ENCODE results near the gene DLD. TPM values are rescaled to one million over a fixed set of nuclear protein-coding genes. Genes with fewer than 3 reads are reported as not detected.
"Not testable (repeated sequence)": the region's sequence is repeated elsewhere in the genome, so short reads cannot be mapped to it uniquely, and the experiment has no call there.

DLD gene
- total RNA-seq, 2 donors from 2014 or later = 75.3 to 112 TPM

- no peaks in the 10 kb centered on the region for H3K9me3 Mint-ChIP-seq
- peaks cover 5% of the 10 kb centered on the region for H3K4me1 Mint-ChIP-seq
- no peaks in the 10 kb centered on the region for H3K36me3 Mint-ChIP-seq (ENCODE audit: low read depth)
- H3K27me3 Mint-ChIP-seq = peaks cover 3% of the 10 kb centered on the region
- no peak for ATAC-seq (replicated peaks)
- no peak overlapping the region for H3K4me3 Mint-ChIP-seq
- H3K27ac Mint-ChIP-seq = no peak overlapping the region
Observed at GRCh38 chr7:107884066-107884818, 6.7 kb upstream of the DLD start.

- H3K27ac Mint-ChIP-seq; ATAC-seq (replicated peaks); H3K27me3 Mint-ChIP-seq; H3K4me1 Mint-ChIP-seq; H3K4me3 Mint-ChIP-seq; H3K9me3 Mint-ChIP-seq: not testable (repeated sequence)
- peaks cover 13% of the 10 kb centered on the region for H3K36me3 Mint-ChIP-seq (ENCODE audit: low read depth)
Observed at GRCh38 chr7:107887827-107888226, 3.2 kb upstream of the DLD start.

- peak overlapping the region; percentile 99 for H3K27ac Mint-ChIP-seq
- peak overlapping the region; percentile 98 for H3K4me3 Mint-ChIP-seq
- ATAC-seq (replicated peaks) = no peak
- no peaks in the 10 kb centered on the region for H3K27me3 Mint-ChIP-seq
- no peaks in the 10 kb centered on the region for H3K9me3 Mint-ChIP-seq
- H3K4me1 Mint-ChIP-seq = peaks cover 14% of the 10 kb centered on the region
- peaks cover 35% of the 10 kb centered on the region for H3K36me3 Mint-ChIP-seq (ENCODE audit: low read depth)
Observed at GRCh38 chr7:107889992-107890391, 991 bp upstream of the DLD start.

GRCh38 chr7:107890493-107890961, 456 bp upstream of the DLD start:
- H3K4me3 Mint-ChIP-seq = peak overlapping the region; percentile 98
- peaks cover 40% of the 10 kb centered on the region for H3K36me3 Mint-ChIP-seq (ENCODE audit: low read depth)
- no peak for ATAC-seq (replicated peaks)
- H3K27me3 Mint-ChIP-seq = no peaks in the 10 kb centered on the region
- peaks cover 19% of the 10 kb centered on the region for H3K4me1 Mint-ChIP-seq
- peak overlapping the region; percentile 99 for H3K27ac Mint-ChIP-seq
- no peaks in the 10 kb centered on the region for H3K9me3 Mint-ChIP-seq

GRCh38 chr7:107891636-107892366, 818 bp downstream of the DLD start:
- H3K36me3 Mint-ChIP-seq (ENCODE audit: low read depth) = peaks cover 53% of the 10 kb centered on the region
- H3K27me3 Mint-ChIP-seq = no peaks in the 10 kb centered on the region
- peaks cover 29% of the 10 kb centered on the region for H3K4me1 Mint-ChIP-seq
- H3K4me3 Mint-ChIP-seq = peak overlapping the region; percentile 98
- H3K9me3 Mint-ChIP-seq = no peaks in the 10 kb centered on the region
- ATAC-seq (replicated peaks) = peak; percentile 28
- peak overlapping the region; percentile 99 for H3K27ac Mint-ChIP-seq

GRCh38 chr7:107892367-107892741, 1.4 kb downstream of the DLD start:
- Mint-ChIP-seq H3K36me3 (ENCODE audit: low read depth) (peaks cover 58% of the 10 kb centered on the region), H3K4me3 (peak overlapping the region; percentile 98), H3K4me1 (peaks cover 34% of the 10 kb centered on the region), H3K27ac (peak overlapping the region; percentile 99)
- not testable (repeated sequence) for H3K9me3 Mint-ChIP-seq; H3K27me3 Mint-ChIP-seq; ATAC-seq (replicated peaks)

GRCh38 chr7:107898997-107899594, 8.1 kb downstream of the DLD start:
- H3K4me3 Mint-ChIP-seq = no peak overlapping the region
- no peak overlapping the region for H3K27ac Mint-ChIP-seq

GRCh38 chr7:107900496-107901015, 9.6 kb downstream of the DLD start:
- H3K4me3 Mint-ChIP-seq = no peak overlapping the region
- no peaks in the 10 kb centered on the region for H3K9me3 Mint-ChIP-seq
- H3K27ac Mint-ChIP-seq = peak overlapping the region; percentile 10
- peaks cover 94% of the 10 kb centered on the region for H3K36me3 Mint-ChIP-seq (ENCODE audit: low read depth)
- ATAC-seq (replicated peaks) = no peak
- H3K27me3 Mint-ChIP-seq = no peaks in the 10 kb centered on the region
- peaks cover 20% of the 10 kb centered on the region for H3K4me1 Mint-ChIP-seq

More at GRCh38 chr7:107898997-107899594, 8.1 kb downstream of the DLD start:
- H3K9me3 Mint-ChIP-seq = no peaks in the 10 kb centered on the region
- H3K4me1 Mint-ChIP-seq = peaks cover 25% of the 10 kb centered on the region
- H3K36me3 Mint-ChIP-seq (ENCODE audit: low read depth) = peaks cover 94% of the 10 kb centered on the region
- ATAC-seq (replicated peaks) = no peak
- no peaks in the 10 kb centered on the region for H3K27me3 Mint-ChIP-seq

- no peak overlapping the region for H3K27ac Mint-ChIP-seq
- ATAC-seq (replicated peaks) = no peak
- H3K9me3 Mint-ChIP-seq = no peaks in the 10 kb centered on the region
- no peaks in the 10 kb centered on the region for H3K27me3 Mint-ChIP-seq
- H3K4me3 Mint-ChIP-seq = no peak overlapping the region
- H3K4me1 Mint-ChIP-seq = peaks cover 5% of the 10 kb centered on the region
- peaks cover 94% of the 10 kb centered on the region for H3K36me3 Mint-ChIP-seq (ENCODE audit: low read depth)
Observed at GRCh38 chr7:107902381-107902780, 11.4 kb downstream of the DLD start.

GRCh38 chr7:107907790-107908189, 16.8 kb downstream of the DLD start:
- ATAC-seq (replicated peaks) = no peak
- Mint-ChIP-seq H3K27me3 (no peaks in the 10 kb centered on the region), H3K4me1 (peaks cover 13% of the 10 kb centered on the region), H3K4me3 (no peak overlapping the region), H3K36me3 (ENCODE audit: low read depth) (peaks cover 100% of the 10 kb centered on the region), H3K27ac (no peak overlapping the region), H3K9me3 (peaks cover 4% of the 10 kb centered on the region)

- Mint-ChIP-seq H3K27ac (no peak overlapping the region), H3K36me3 (ENCODE audit: low read depth) (peaks cover 100% of the 10 kb centered on the region), H3K4me3 (no peak overlapping the region), H3K9me3 (peaks cover 4% of the 10 kb centered on the region), H3K27me3 (no peaks in the 10 kb centered on the region), H3K4me1 (peaks cover 23% of the 10 kb centered on the region)
- peak; percentile 47 for ATAC-seq (replicated peaks)
Observed at GRCh38 chr7:107909445-107909844, 18.5 kb downstream of the DLD start.

- no peaks in the 10 kb centered on the region for H3K27me3 Mint-ChIP-seq
- ATAC-seq (replicated peaks) = no peak
- H3K4me1 Mint-ChIP-seq = peaks cover 26% of the 10 kb centered on the region
- H3K27ac Mint-ChIP-seq = no peak overlapping the region
- H3K4me3 Mint-ChIP-seq = no peak overlapping the region
- peaks cover 97% of the 10 kb centered on the region for H3K36me3 Mint-ChIP-seq (ENCODE audit: low read depth)
- peaks cover 4% of the 10 kb centered on the region for H3K9me3 Mint-ChIP-seq
Observed at GRCh38 chr7:107911981-107912380, 21.0 kb downstream of the DLD start.

- Mint-ChIP-seq H3K27ac (no peak overlapping the region), H3K9me3 (peaks cover 4% of the 10 kb centered on the region), H3K36me3 (ENCODE audit: low read depth) (peaks cover 97% of the 10 kb centered on the region), H3K4me3 (no peak overlapping the region), H3K27me3 (no peaks in the 10 kb centered on the region), H3K4me1 (peaks cover 26% of the 10 kb centered on the region)
- ATAC-seq (replicated peaks) = no peak
Observed at GRCh38 chr7:107913851-107914250, 22.9 kb downstream of the DLD start.

- Mint-ChIP-seq H3K36me3 (ENCODE audit: low read depth) (peaks cover 97% of the 10 kb centered on the region), H3K27me3 (no peaks in the 10 kb centered on the region), H3K27ac (no peak overlapping the region), H3K4me1 (peaks cover 21% of the 10 kb centered on the region), H3K4me3 (no peak overlapping the region), H3K9me3 (peaks cover 4% of the 10 kb centered on the region)
- no peak for ATAC-seq (replicated peaks)
Observed at GRCh38 chr7:107914831-107915230, 23.8 kb downstream of the DLD start.
